ENCODE data around the gene TBC1D25.
"Not testable (repeated sequence)": the region's sequence is repeated elsewhere in the genome, so short reads cannot be mapped to it uniquely, and the experiment has no call there.

TBC1D25 gene

DNA sequence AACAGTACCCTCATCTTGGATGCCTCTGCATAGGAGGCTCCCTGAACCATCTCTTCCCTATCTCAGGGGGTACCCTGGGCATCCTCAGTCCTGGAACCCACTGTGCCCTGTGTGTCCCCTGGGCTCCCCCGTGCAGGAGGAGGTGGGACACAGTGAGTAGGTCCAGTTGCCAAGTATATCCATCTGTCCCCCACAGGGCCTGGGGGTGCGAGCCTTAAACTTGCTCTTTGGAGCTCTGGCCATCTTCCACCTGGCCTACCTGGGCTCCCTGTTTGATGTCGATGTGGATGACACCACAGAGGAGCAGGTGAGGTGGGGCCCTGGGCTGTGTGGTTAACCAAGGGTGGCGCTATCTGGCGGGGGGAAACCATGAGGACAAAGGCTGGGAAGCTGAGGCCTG lies 22.5 kb upstream of the TBC1D25 start:
- no peak for DNase-seq

DNA sequence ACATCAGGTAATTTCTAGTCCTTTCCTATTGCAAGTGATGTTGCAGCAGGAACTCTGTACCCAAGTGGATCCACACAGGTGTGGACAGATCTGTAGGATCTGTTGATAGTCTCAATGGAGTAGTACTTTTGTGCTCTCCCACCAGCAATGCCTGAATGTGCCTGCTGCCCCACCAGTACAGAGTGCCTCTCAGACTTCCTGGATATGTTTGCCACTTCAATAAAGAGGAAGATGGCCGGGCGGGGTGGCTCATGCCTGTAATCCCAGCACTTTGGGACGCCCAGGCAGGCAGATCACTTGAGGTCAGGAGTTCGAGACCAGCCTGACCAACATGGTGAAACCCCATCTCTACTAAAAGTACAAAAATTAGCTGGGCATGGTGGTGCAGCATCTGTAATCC lies 20.0 kb upstream of the TBC1D25 start:
- not testable (repeated sequence) for DNase-seq

DNA sequence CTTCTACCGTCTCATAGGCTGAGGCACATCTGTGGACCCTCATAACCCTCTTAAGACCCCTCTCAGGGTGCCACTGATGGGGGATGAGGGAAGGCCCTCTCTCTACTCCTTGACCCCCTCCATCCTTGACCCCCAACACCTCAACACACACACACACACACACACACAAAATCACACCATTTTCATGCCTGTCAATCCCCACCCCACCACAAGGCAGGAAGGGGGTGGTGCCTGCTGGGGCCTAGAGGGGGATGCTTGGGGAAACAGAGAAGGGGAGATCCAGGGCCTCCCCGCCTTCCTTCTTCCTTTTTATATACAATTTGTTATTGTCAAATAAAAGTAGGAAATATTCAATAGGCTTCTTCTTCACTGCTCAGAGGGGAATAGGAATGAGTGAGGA lies 19.1 kb upstream of the TBC1D25 start:
- DNase-seq, result no peak

DNA sequence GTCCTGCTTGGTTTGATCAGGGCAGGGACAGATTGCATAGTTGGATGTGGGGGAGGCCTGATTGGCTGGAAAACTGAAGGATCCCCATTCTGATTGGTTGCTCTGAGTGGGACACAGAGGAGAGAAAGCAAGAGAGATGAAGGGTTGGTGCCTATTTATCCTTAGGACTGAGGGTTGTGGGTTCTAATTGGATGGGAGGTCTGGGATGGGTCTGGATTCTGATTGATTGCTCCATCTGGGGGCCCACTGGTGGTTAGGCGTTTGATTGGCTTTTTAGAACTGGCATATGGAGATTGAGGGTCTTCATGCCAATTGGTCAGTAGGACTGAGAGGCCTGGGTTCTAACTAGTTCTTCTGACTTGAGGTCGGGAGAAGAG lies 18.6 kb upstream of the TBC1D25 start:
- no peak for DNase-seq

DNA sequence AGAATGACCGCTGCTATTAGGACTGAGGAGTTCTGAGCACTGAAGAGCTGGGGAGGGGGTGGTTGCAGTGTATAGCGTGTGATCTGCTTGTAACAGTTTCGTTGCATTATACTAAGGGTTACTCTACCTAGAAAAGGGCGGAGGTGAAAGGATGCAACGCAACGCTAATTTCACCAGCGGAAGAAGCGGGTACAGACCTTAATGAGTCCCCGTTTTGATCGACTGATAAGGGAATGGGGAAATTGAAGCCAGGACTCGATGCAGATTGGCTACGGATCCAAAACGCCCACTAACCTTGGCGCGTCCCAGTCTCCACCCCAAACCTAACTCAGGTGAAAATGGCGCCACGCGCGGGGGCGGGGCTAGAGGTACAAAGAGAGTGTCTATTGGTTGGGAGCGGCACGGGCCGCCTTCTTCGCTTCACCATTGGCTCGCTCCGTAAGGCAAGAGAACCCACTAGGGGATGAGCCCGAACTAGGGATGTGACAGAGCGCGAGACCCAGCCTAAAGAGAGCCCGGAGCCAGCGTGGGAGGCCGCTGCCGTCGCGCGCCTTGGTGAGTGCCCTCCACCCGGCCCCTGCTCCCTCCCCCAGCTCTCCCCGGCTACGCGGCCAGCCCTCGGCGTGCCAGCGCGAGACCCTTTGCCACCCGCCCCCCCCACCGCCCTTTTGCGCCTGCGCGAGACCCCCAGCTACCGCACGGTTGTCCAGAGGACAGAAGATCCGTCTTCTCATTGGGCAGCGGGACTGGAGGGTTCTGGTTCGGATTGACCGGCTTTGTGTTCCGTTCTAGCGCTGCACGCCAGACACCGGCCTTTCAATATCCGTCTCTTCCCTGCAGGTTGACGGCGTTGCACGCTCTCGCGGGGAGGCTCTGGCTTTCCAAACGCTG lies 17.9 kb upstream of the TBC1D25 start, which contains the start of gene EBP:
TSS of gene EBP (plus strand) at position 456 of the 891 bp plus-strand sequence. CDS start 1,964 bp downstream, outside the sequence.
- DNase-seq, result peak; percentile 97

DNA sequence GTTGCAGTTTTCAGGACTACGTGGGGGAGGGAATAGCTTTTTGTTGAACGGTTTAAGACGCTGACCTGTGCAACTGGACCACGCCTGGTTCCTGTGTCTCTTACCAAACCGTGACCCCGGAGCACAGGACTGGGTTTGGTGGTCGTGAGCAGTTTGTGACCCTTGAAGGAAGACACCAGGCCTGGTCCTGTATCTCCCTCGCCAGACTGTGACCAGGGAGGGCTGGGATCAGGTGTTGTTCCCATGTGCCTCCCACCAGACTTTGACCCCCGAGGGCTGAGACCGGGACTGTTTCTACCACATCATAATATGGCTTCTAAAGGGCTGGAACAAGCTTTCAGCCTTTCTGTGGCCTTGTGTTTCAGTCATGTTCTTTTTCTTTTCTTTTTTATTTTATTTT lies 17.2 kb upstream of the TBC1D25 start:
- no peak for DNase-seq

DNA sequence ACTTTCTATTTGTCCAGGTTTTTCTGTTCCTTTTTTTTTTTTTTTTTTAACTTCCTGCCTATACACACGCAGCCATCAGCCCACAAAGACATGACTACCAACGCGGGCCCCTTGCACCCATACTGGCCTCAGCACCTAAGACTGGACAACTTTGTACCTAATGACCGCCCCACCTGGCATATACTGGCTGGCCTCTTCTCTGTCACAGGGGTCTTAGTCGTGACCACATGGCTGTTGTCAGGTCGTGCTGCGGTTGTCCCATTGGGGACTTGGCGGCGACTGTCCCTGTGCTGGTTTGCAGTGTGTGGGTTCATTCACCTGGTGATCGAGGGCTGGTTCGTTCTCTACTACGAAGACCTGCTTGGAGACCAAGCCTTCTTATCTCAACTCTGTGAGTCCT lies 15.8 kb upstream of the TBC1D25 start:
- DNase-seq, result no peak

DNA sequence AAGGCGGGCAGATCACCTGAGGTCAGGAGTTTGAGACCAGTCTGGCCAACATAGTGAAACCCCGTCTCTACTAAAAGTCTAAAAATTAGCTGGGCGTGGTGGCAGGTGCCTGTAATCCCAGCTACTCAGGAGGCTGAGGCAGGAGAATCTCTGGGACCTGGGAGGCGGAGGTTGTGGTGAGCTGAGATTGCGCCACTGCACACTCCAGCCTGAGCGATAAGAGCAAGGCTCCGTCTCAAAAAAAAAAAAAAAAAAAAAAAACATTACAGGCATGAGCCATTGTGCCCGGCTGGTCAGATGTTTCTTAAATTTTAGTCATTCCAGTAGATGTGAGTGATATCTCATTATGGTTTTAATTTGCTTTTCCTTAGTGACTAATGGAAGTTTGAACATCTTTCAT lies 13.7 kb upstream of the TBC1D25 start:
- DNase-seq, result not testable (repeated sequence)

DNA sequence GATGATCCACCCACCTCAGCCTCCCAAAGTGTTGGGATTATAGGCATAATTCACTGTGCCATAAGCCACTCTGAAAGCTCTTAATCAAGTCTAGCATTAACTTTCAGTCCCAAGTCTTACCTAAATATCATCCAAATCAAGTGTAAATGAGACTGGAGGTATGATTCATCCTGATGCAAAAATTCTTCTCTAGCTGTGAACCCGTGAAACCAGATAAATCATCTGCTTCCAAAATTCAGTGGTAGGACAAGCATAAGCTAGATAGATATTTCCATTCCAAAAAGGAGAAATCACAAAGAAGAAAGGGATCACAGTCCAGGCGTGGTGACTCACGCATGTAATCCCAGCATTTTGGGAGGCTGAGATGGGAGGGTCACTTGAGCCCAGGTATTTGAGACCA lies 8.8 kb upstream of the TBC1D25 start:
- DNase-seq, result no peak

DNA sequence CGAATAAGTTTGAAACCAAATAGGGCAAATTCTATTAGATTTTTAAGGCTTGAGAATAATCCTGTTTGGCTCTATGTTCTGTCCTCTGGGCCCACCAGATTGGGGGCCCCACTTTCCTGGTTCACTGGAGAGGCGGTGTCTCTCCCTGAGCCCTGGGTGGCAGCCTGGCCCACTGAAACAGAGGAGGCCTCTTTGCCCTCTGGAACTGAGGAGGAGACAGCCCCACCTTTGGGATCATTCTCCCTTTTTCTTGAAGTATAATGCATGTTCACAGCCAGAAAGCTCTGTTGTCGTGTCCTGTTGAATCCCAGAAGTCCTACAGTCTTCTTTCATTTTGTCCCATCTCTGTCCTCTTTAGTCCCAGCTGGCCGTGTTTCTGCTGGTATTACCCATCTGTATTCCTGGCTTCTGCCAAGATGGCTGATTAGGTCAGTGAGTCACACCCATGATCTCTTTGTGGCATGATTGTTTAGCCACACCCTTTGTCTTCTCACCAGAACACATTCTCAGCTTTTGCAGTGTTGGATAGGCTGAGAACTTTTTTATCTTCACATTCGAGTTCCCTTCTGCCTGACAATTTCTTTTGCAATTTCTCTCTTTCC lies 8.1 kb upstream of the TBC1D25 start:
- peak; percentile 7 for DNase-seq

DNA sequence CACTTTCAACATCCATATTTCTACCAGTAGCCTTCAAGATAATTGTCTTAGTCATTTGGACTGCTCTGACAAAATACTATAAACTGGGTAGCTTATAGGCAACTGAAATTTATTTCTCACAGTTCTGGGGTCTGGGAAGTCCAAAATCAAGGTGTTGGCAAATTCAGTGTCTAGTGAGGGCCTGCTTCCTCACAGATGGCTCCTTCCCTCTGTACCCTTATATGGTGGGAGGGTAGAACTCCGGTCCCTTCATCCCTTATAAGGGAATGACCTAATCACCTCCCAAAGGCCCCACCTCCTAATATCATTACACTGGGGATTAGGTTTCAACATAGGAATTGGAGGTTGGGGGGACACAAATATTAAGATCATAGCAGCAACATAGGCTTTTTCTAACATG lies 7.4 kb upstream of the TBC1D25 start:
- no peak for DNase-seq

DNA sequence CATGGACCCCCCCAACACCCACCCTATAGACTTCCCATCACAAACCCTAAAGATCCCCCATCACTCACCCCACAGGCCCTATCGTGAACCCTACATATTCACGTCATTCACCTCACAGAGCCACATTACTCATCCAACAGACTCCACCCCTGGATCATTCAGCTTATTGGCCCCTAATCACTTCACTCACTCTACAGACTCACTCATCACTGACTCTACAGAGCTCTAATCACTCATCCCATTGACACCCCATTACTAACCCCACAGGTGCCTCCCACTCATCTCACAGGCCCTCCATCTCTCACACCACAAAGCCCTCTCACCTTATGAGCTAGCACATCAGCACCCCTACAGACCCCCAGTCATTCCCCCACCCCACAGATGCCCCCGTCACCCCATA lies 6.3 kb upstream of the TBC1D25 start:
- no peak for DNase-seq

DNA sequence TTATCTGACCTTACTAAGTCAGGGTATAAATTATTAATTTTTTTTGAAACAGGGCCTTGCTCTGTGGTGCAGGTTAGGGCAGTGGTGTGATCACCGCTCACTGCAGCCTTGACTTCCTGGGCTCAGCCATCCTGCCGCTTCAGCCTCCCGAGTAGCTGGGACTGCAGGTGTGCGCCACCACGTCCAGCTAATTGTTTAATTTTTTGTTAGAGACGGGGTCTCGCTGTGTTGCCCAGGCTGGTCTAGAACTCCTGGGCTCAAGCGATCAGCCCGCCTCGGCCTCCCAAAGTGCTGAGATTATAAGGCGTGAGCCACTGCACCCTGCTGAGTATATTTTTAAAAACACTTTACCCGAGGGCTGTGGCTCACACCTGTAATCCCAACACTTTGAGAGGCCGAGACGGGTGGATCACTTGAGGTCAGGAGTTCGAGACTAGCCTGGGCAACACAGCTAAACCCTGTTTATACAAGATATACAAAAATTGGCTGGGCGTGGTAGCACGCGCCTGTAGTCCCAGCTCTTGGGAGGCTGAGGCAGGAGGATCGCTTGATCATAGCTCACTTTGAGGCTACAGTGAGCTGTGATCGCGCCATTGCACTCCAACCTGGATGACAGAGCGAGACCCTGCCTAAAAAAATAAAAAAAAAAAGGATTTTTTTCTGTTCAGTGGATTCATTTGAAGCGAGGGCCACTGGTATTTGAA lies 721 bp upstream of the TBC1D25 start:
- no peak for DNase-seq

DNA sequence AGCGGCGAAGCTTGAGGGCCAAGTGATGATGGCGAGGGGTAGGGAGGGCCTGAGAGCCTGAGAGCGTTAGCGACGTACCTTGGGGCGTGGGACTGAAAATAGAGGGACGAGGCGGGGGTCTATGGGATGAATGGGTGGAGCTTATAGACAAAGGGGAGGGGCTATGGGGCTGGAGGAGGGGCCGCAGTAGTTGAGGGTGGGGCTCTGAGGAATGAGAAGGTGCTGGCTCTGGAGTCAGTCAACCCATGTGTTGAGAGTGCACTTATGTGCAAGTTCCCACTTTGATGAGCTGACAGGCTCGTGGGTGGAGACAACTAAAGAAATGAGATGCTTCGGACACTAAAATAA lies 488 bp downstream of the TBC1D25 start:
- peak; percentile 68 for DNase-seq

DNA sequence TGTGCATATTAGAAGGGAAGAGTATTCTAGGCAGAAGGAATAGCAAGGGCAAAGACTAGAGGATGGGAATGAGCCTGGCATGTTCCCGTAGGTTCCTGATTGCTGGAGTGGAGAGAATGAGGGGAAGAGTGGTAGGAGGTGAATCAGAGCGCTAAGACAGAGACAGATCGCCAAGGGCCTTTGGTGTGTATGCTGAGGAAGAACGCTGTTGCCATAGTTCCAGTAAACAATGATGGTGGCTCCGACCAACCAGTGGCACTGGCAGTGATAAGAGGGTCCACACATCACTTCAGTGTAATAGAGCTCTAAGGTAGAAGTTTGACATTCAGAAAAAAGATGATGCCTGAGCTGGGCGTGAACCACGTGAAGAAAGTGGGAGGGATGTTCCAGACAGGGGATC lies 966 bp downstream of the TBC1D25 start:
- no peak for DNase-seq

DNA sequence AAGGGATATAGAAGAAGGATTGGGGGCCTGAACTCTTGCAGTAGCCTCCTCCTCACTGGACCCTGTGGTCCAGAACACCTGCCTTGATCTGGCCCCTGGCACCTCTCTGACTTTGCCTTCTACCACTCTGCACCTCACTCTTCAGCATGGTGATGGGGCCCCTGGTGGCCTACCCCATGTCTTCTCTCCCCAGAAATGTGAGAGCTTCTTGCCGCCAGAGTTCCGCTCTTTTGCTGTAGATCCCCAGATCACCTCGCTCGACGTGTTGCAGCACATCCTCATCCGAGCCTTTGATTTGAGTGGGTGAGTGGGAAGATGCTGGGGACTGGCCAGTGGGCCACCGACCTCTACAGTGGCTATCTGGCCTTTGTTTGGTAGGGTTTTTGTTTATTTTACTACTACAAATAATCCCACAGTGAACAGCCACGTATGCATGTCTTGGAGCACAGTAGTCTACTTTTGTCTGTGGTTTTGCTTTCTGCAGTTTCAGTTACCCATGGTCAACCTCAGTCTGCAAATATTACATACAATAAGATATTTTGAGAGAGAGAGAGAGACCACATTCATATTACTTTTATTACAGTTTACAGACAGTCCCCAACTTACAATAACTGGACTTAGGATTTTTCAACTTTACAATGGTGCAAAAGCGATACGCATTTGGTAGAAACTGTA lies 1.8 kb downstream of the TBC1D25 start:
- DNase-seq, result no peak

DNA sequence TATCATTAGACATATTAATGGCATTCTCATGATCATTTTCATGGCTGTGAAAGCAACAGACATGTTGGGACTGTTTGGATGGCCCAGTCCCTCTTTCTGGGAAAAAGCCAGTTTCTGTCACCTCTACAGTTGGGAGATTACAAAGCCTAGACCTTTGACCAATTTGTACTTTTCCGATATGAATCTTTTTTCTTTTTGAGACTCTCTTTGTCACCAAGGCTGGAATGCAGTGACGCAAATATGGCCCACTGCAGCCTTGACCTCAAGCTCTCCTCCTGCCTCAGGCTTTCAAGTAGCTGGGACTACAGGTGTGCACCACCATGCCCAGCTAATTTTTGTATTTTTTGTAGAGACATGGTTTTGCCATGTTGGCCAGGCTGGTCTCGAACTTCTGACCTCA lies 9.4 kb downstream of the TBC1D25 start:
- no peak for DNase-seq

DNA sequence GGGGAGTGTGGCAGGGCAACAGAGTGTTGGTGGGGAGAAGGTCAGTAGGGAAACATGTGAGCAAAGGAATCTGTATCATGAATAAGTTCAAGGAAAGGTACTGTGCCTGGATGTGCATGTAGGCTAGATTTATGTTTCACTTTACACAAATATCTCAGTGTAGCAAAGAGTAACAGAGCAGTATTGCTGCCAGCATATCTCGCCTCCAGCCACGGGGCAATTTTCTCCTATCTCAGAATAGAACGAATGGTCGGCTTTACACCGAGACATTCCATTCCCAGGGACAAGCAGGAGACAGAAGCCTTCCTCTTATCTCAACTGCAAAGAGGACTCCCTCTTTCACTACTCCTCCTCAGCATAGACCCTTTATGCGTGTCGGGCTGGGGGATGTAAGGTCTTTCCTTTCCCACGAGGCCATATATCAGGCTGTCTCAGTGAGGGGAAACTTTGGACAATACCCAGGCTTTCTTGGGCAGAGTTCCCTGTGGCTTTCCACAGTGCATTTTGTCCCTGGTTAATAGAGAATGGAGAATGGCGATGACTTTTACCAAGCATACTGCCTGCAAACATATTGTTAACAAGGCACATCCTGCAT lies 16.3 kb downstream of the TBC1D25 start:
- not testable (repeated sequence) for DNase-seq

DNA sequence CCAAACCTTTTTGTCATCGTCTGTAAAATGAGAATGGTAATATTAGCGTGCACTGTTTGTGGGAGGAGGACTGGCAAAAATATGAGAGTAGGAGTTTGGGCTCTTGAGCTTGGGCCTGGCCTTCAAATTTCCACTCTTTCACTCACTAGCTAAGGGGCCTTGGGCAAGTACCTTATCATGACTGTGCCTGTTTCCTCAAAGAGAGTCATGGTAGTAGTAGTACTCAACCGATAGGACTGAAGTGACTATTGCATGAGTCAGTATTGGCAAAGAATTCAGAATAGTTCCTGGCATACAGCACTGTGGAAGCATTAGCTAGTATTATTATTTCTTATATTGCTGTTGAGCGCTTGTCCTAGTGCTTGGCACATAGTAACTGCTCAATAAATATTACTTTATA lies 18.8 kb downstream of the TBC1D25 start:
- DNase-seq, result no peak

DNA sequence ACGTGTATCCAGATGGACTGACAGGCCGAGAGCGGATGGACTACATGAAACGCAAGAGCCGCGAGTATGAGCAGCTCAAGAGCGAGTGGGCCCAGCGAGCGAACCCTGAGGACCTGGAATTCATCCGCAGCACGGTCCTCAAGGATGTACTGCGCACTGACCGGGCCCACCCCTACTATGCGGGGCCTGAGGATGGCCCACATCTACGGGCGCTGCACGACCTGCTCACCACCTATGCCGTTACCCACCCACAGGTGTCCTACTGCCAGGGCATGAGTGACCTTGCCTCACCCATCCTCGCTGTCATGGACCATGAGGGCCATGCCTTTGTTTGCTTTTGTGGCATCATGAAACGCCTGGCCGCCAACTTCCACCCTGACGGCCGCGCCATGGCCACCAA lies 20.1 kb downstream of the TBC1D25 start:
- DNase-seq, result no peak

DNA sequence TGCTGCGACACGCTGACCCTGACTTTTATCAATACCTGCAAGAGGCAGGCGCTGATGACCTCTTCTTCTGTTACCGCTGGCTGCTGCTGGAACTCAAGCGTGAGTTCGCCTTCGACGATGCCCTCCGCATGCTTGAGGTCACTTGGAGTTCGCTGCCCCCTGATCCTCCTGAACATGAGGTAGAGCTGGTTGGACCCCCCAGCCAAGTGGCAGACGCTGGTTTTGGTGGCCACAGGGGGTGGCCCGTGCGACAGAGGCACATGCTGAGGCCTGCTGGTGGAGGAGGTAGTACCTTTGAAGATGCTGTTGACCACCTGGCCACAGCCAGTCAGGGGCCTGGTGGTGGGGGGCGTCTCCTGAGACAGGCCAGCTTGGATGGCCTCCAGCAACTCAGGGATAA lies 20.5 kb downstream of the TBC1D25 start:
- DNase-seq, result no peak

DNA sequence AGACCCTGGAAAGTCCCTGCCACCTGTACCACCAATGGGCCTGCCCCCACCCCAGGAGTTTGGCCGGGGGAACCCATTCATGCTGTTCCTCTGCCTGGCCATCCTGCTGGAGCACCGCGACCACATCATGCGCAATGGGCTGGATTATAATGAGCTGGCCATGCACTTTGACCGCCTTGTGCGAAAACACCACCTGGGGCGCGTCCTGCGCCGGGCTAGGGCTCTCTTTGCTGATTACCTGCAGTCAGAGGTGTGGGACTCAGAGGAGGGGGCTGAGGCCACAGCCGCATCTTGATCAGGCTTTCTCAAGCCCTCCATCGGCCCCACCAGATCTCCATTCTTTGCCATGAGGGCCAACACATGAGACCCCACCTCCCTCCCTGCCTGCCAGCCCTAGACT lies 21.2 kb downstream of the TBC1D25 start:
- DNase-seq, result no peak

DNA sequence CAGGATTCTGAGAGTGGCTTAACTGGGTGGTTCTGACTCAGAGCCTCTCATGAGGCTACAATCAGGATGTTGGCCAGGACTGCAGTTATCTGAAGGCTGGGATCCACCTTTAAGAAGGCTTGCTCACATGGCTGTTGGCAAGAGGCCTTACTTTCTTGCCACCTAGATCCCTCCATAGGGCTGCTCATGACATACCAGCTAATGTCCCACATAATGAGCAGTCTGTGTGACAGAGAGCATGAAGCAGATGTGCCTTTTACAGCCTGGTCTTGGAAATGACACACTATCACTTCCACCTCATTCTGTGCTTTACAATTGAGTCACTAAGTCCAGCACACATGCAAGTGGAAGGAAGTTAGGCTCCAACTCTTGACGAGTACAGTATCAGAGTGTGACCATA lies 30.4 kb downstream of the TBC1D25 start:
- peak; percentile 22 for DNase-seq
